Panc1 (cell line): ENCODE data around the gene ZNF76. TPM values are rescaled to one million over a fixed set of nuclear protein-coding genes. Genes with fewer than 3 reads are reported as not detected.

Experiments used
- ATAC-seq: fragments of 200-7000 bp; cut with Tn5 transposase; 2 replicates; pipeline ENCODE4 v1.9.1; 2020; ENCODE audit warnings: mild to moderate bottlenecking, moderate library complexity
- BruUV-seq: library from RNA; stranded (reverse); fragments of 400-500 nt; replicated peaks from 2 replicates; lab custom pipeline; 2021; lab: Mats Ljungman, UMichigan
- CTCF ChIA-PET: fragments of 300-600 bp; sonication (Branson Sonifier 250); formaldehyde crosslinking; loops from one replicate; lab custom pipeline; 2022; ENCODE audit warnings: antibody characterized with exemption; lab: Charles Lee
- POLR2A ChIA-PET: fragments of 300-600 bp; sonication (Branson Sonifier 250); formaldehyde crosslinking; loops from one replicate; lab custom pipeline; 2022; ENCODE audit warnings: antibody characterized with exemption; lab: Charles Lee
- DNase-seq: peaks from one replicate; pipeline ENCODE4 v3.0.0-alpha.2; 2010; ENCODE audit warnings: low read depth, low spot score
- H3K27ac ChIP-seq: 2 replicates; pipeline ENCODE4 v1.5.1; 2011; ENCODE audit warnings: mild to moderate bottlenecking, low read length, inconsistent platforms
- H3K27me3 ChIP-seq: fragments of 200-500 bp; sonication (Bioruptor generic); 2 replicates; pipeline ENCODE4 v1.6.0; 2014; ENCODE audit warnings: low read length, inconsistent platforms; ENCODE audit not compliant: control insufficient read depth, insufficient read depth
- H3K36me3 ChIP-seq: fragments of 200-500 bp; sonication (Bioruptor generic); 2 replicates; pipeline ENCODE4 v1.5.1; 2014; ENCODE audit warnings: inconsistent platforms, mild to moderate bottlenecking, low read length, moderate library complexity; ENCODE audit not compliant: control insufficient read depth, insufficient read depth
- H3K4me1 ChIP-seq: 2 replicates; pipeline ENCODE4 v1.5.1; 2011; ENCODE audit warnings: inconsistent platforms, mild to moderate bottlenecking, low read length, moderate library complexity; ENCODE audit not compliant: control insufficient read depth, insufficient read depth
- H3K4me3 ChIP-seq, 2 experiments: 2 replicates each; pipeline ENCODE4 v1.5.1; 2011 to 2012; ENCODE audit warnings: low read depth in 2 of 2, low read length in 2 of 2, mild to moderate bottlenecking in 2 of 2, inconsistent platforms in 1 of 2, moderate library complexity in 1 of 2
- H3K9me3 ChIP-seq: fragments of 200-500 bp; sonication (Bioruptor generic); 2 replicates; pipeline ENCODE4 v1.5.1; 2014; ENCODE audit warnings: low read depth, mild to moderate bottlenecking, inconsistent platforms, low read length, moderate library complexity; ENCODE audit not compliant: control insufficient read depth, insufficient read depth
- POLR2AphosphoS5 ChIP-seq: IDR thresholded peaks from 2 replicates; pipeline ENCODE4 v1.6.1; 2012; ENCODE audit warnings: mild to moderate bottlenecking, low read depth, low read length, moderate library complexity
- SIN3A ChIP-seq: IDR thresholded peaks from 2 replicates; pipeline ENCODE4 v1.6.1; 2012; ENCODE audit warnings: low read depth, mild to moderate bottlenecking, low read length, moderate library complexity, borderline replicate concordance; ENCODE audit not compliant: insufficient read depth
- TCF7L2 ChIP-seq: IDR thresholded peaks from 2 replicates; pipeline ENCODE4 v1.6.1; 2011; ENCODE audit warnings: mild to moderate bottlenecking, low read depth, low read length, inconsistent platforms
- in situ Hi-C: cut with HindIII; loops from 2 replicates; pipeline ENCODE4 v1.10.0; 2016; ENCODE audit warnings: low sequenced_read_pairs, low pct_unique_long_range_greater_than_20kb
- intact Hi-C: fragments of 100-400 bp; cut with micrococcal nuclease; formaldehyde crosslinking; loops from one replicate; pipeline ENCODE4 v1.10.0; 2022; ENCODE audit not compliant: unreplicated experiment
- total RNA-seq: library from RNA; stranded (reverse); gene quantifications from one replicate; pipeline ENCODE4 v1.2.1, GENCODE V29; 2021; ENCODE audit not compliant: unreplicated experiment
- TF ChIP-seq, protein P1 (sequence below): fragments of 450-650 bp; IDR thresholded peaks from 2 replicates; pipeline ENCODE4 v1.5.1; 2017; ENCODE audit warnings: mild to moderate bottlenecking
- TF ChIP-seq, protein P2 (sequence below), 2 experiments: IDR thresholded peaks; 2 replicates each; pipeline ENCODE4 v1.6.1; 2011 to 2012; ENCODE audit warnings: low read depth in 2 of 2, control low read depth in 1 of 2, low read length in 1 of 2, mild to moderate bottlenecking in 1 of 2, moderate library complexity in 1 of 2; ENCODE audit not compliant: insufficient read depth in 1 of 2

ZNF76 gene
- total RNA-seq, 1 experiment from 2014 or later, result 41.5 TPM

DNA sequence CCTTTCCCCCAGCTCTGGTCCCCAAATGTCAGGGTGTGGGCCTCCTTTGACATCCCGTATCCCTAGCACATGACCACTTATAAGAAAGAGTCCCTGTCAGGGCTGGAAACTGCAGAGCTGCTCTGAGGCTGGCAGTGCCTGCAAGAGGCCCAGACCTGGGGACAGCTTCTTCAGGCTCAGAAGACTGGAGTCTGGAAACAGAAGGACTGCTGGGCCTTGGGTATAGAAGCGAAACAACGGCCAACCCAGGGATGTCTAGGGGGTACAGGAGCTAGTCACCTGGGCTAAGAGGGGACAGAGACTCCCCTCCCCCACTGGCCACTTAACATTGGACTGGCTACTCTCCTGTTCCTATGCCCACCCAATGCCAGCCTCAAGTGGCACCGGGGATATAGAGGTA lies 41.1 kb upstream of the ZNF76 start:
- H3K4me3 ChIP-seq, result no peak overlapping the region
- ChIA-PET POLR2A (interaction anchor here (0.5 kb wide), 1 partner anchor 250 kb away, joined by 3 read pairs; no protein-coding TSS in a partner anchor), CTCF (no interaction called here)
- no peaks in the 10 kb centered on the region for H3K36me3 ChIP-seq
- ATAC-seq, result no peak
- no peak for DNase-seq
- in situ Hi-C loops, result no loop called here
- H3K4me1 ChIP-seq, result peaks cover 14% of the 10 kb centered on the region; the same call in 1 of the 2 replicates
- TF ChIP-seq, protein P1, sequence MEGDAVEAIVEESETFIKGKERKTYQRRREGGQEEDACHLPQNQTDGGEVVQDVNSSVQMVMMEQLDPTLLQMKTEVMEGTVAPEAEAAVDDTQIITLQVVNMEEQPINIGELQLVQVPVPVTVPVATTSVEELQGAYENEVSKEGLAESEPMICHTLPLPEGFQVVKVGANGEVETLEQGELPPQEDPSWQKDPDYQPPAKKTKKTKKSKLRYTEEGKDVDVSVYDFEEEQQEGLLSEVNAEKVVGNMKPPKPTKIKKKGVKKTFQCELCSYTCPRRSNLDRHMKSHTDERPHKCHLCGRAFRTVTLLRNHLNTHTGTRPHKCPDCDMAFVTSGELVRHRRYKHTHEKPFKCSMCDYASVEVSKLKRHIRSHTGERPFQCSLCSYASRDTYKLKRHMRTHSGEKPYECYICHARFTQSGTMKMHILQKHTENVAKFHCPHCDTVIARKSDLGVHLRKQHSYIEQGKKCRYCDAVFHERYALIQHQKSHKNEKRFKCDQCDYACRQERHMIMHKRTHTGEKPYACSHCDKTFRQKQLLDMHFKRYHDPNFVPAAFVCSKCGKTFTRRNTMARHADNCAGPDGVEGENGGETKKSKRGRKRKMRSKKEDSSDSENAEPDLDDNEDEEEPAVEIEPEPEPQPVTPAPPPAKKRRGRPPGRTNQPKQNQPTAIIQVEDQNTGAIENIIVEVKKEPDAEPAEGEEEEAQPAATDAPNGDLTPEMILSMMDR, result no peak
- TF ChIP-seq POLR2AphosphoS5, result no peak
- TF ChIP-seq, protein P2, sequence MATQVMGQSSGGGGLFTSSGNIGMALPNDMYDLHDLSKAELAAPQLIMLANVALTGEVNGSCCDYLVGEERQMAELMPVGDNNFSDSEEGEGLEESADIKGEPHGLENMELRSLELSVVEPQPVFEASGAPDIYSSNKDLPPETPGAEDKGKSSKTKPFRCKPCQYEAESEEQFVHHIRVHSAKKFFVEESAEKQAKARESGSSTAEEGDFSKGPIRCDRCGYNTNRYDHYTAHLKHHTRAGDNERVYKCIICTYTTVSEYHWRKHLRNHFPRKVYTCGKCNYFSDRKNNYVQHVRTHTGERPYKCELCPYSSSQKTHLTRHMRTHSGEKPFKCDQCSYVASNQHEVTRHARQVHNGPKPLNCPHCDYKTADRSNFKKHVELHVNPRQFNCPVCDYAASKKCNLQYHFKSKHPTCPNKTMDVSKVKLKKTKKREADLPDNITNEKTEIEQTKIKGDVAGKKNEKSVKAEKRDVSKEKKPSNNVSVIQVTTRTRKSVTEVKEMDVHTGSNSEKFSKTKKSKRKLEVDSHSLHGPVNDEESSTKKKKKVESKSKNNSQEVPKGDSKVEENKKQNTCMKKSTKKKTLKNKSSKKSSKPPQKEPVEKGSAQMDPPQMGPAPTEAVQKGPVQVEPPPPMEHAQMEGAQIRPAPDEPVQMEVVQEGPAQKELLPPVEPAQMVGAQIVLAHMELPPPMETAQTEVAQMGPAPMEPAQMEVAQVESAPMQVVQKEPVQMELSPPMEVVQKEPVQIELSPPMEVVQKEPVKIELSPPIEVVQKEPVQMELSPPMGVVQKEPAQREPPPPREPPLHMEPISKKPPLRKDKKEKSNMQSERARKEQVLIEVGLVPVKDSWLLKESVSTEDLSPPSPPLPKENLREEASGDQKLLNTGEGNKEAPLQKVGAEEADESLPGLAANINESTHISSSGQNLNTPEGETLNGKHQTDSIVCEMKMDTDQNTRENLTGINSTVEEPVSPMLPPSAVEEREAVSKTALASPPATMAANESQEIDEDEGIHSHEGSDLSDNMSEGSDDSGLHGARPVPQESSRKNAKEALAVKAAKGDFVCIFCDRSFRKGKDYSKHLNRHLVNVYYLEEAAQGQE (IDR thresholded peaks at IDR 0.05; ENCODE audit: insufficient read depth in 1 of 2, low read depth in 2 of 2, low read length in 1 of 2), result no peak
- TF ChIP-seq TCF7L2, result no peak
- TF ChIP-seq SIN3A, result no peak
- intact Hi-C loops, result no loop called here
- no TSS peak for BruUV-seq
- H3K27ac ChIP-seq, result no peak overlapping the region
- no peaks in the 10 kb centered on the region for H3K27me3 ChIP-seq
- no peaks in the 10 kb centered on the region for H3K9me3 ChIP-seq

DNA sequence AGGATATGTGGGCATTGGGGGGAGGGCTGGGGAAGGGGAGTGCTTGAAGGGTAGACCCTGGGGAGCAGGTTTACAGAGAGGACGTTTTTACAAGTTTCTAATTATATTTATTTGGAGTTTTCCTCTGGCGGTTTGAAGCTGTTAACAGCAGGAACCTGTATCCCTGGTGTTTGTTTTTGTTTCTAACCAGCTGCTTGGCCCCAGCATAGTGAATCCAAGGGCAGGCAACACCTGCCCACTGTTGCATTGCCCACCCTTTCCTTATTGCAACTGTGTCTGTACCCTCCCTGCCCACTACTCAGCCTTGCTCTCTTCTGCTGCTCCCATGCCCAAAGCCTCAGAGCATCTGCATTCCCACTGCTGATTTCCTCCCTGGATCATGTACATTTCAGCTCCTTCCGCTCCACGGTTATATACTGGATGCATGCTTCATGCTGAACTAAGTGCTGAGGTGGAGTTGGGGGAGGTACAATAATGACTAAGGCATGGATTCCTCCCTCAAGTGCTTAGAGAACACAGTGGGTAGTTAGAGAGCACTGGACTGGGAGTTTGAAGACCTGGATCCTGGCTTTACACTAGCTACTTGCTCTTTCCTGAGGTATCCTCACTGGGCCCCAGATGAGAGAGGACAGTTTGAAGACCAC lies 39.7 kb upstream of the ZNF76 start:
- TF ChIP-seq SIN3A (no peak), TCF7L2 (no peak), POLR2AphosphoS5 (no peak)
- TF ChIP-seq, protein P1, result no peak
- TF ChIP-seq, protein P2 (IDR thresholded peaks at IDR 0.05; ENCODE audit: insufficient read depth in 1 of 2, low read depth in 2 of 2, low read length in 1 of 2), result no peak
- Histone ChIP-seq H3K9me3 (no peaks in the 10 kb centered on the region), H3K36me3 (no peaks in the 10 kb centered on the region), H3K27ac (no peak overlapping the region), H3K27me3 (no peaks in the 10 kb centered on the region), H3K4me1 (peaks cover 9% of the 10 kb centered on the region; the same call in 1 of the 2 replicates), H3K4me3 (no peak overlapping the region)
- in situ Hi-C loops, result no loop called here
- intact Hi-C loops, result no loop called here
- DNase-seq, result no peak
- CTCF ChIA-PET, result interaction anchor here (0.7 to 0.8 kb wide), 2 partner anchors 15 to 86 kb away, joined by 3 to 4 read pairs; no protein-coding TSS in a partner anchor
- no TSS peak for BruUV-seq
- POLR2A ChIA-PET, result no interaction called here
- no peak for ATAC-seq
